Caco-2 (cell line): ENCODE results near the gene SPATA2L. TPM values are rescaled to one million over a fixed set of nuclear protein-coding genes. Genes with fewer than 3 reads are reported as not detected.
"Not testable (repeated sequence)": the region's sequence is repeated elsewhere in the genome, so short reads cannot be mapped to it uniquely, and the experiment has no call there.

Experiments used
- BruUV-seq: library from RNA; stranded (reverse); fragments of 400-500 nt; replicated peaks from 2 replicates; lab custom pipeline; 2021; lab: Mats Ljungman, UMichigan
- CTCF ChIA-PET: fragments of 300-600 bp; sonication (Branson Sonifier 250); formaldehyde crosslinking; loops from one replicate; lab custom pipeline; 2022; ENCODE audit warnings: antibody characterized with exemption; lab: Charles Lee
- POLR2A ChIA-PET: fragments of 300-600 bp; sonication (Branson Sonifier 250); formaldehyde crosslinking; loops from one replicate; lab custom pipeline; 2022; ENCODE audit warnings: antibody characterized with exemption; lab: Charles Lee
- DNase-seq, 2 experiments: peaks; one replicate each; pipeline versions ENCODE4 v3.0.0 to v3.0.0-alpha.2; 2020 to 2022
- H3K27me3 ChIP-seq: replicated peaks from 2 replicates; pipeline ENCODE4 v1.6.0; 2011; ENCODE audit warnings: low read length; ENCODE audit not compliant: control insufficient read depth, insufficient read depth
- H3K36me3 ChIP-seq: 2 replicates; pipeline ENCODE4 v1.5.1; 2011; ENCODE audit warnings: low read length; ENCODE audit not compliant: control insufficient read depth, insufficient read depth
- H3K4me1 ChIP-seq: fragments of 250-450 bp; sonication (Bioruptor Pico); 2 replicates; pipeline ENCODE4 v1.5.1; 2020; ENCODE audit warnings: mild to moderate bottlenecking
- H3K4me3 ChIP-seq: 2 replicates; pipeline ENCODE4 v1.5.1; 2011; ENCODE audit warnings: low read depth, mild to moderate bottlenecking, control low read depth, low read length
- H3K9me3 ChIP-seq: fragments of 250-450 bp; sonication (Bioruptor Pico); 2 replicates; pipeline ENCODE4 v1.5.1; 2020; ENCODE audit warnings: mild to moderate bottlenecking, moderate library complexity
- H3K27ac Mint-ChIP-seq: one replicate; pipeline ENCODE4 v1.8.0; 2022; ENCODE audit warnings: mixed read lengths; ENCODE audit not compliant: unreplicated experiment
- H3K27me3 Mint-ChIP-seq: one replicate; pipeline ENCODE4 v1.8.0; 2022; ENCODE audit warnings: mixed read lengths; ENCODE audit not compliant: insufficient read depth, unreplicated experiment
- H3K36me3 Mint-ChIP-seq: one replicate; pipeline ENCODE4 v1.8.0; 2022; ENCODE audit warnings: mild to moderate bottlenecking, mixed read lengths; ENCODE audit not compliant: insufficient read depth, unreplicated experiment
- H3K4me1 Mint-ChIP-seq: one replicate; pipeline ENCODE4 v1.8.0; 2022; ENCODE audit warnings: low read depth, mixed read lengths; ENCODE audit not compliant: unreplicated experiment
- H3K4me3 Mint-ChIP-seq: one replicate; pipeline ENCODE4 v1.8.0; 2022; ENCODE audit warnings: mild to moderate bottlenecking, moderate library complexity, mixed read lengths; ENCODE audit not compliant: unreplicated experiment
- H3K9me3 Mint-ChIP-seq: one replicate; pipeline ENCODE4 v1.8.0; 2022; ENCODE audit warnings: mixed read lengths; ENCODE audit not compliant: unreplicated experiment
- intact Hi-C: fragments of 100-400 bp; cut with micrococcal nuclease; formaldehyde crosslinking; loops from one replicate; pipeline ENCODE4 v1.10.0; 2022; ENCODE audit not compliant: unreplicated experiment
- total RNA-seq: library from RNA; stranded (reverse); gene quantifications from 2 replicates; pipeline ENCODE4 v1.2.3, GENCODE V29; 2022
- TF ChIP-seq, protein P1 (sequence below), 2 experiments: fragments of 200-600 bp in 1 of 2; IDR thresholded peaks; 1 replicate in 1 of 2; 2 replicates in 1 of 2; pipeline versions ENCODE4 v1.5.1 to v1.8.0; 2011 to 2022; ENCODE audit warnings: antibody characterized with exemption in 1 of 2, control low read depth in 1 of 2, inconsistent platforms in 1 of 2, low read depth in 1 of 2, low read length in 1 of 2, mild to moderate bottlenecking in 1 of 2, moderate library complexity in 1 of 2; ENCODE audit not compliant: insufficient read depth in 1 of 2, severe bottlenecking in 1 of 2, unreplicated experiment in 1 of 2

SPATA2L gene
- total RNA-seq, 1 experiment from 2014 or later, result 16.4 TPM

DNA sequence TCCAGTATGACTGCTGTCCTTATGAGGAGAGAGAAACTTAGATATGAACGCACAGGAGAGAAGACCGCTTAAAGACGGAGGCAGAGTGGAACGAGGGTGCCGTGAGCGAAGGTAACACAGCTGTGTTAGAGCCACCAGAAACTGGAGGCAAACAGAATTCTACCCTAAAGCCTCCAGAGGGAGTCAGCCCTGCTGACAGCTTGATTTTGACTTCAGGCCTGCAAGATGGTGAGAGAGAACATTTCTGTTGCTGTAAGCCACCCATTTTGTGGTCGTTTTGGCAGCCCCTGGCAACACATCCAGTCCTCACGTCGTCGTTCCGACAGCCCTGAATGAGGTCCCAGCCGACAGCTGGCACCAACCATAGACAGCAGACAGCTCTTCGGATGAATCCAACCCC lies 2.8 kb upstream of the SPATA2L start:
- Mint-ChIP-seq H3K27ac (no peak overlapping the region), H3K27me3 (no peaks in the 10 kb centered on the region), H3K4me1 (peaks cover 2% of the 10 kb centered on the region), H3K9me3 (no peaks in the 10 kb centered on the region), H3K4me3 (no peak overlapping the region), H3K36me3 (peaks cover 28% of the 10 kb centered on the region)
- H3K27me3 ChIP-seq, result no peaks in the 10 kb centered on the region
- ChIA-PET CTCF (interaction anchor here (0.9 kb wide), 1 partner anchor 157 kb away, joined by 4 read pairs; no protein-coding TSS in a partner anchor), POLR2A (interaction anchor here (0.7 kb wide), 1 partner anchor 68 kb away, joined by 9 read pairs; no protein-coding TSS in a partner anchor)
- H3K36me3 ChIP-seq, result no peaks in the 10 kb centered on the region
- no peak for DNase-seq
- intact Hi-C loops, result loop anchor here (5.0 kb wide), 1 partner anchor 47 kb away; the partner anchor contains the start of genes CHMP1A and SPATA33
- no TSS peak for BruUV-seq
- H3K4me1 ChIP-seq, result peaks cover 4% of the 10 kb centered on the region; the same call in 1 of the 2 replicates
- H3K4me3 ChIP-seq, result no peak overlapping the region
- TF ChIP-seq, protein P1, sequence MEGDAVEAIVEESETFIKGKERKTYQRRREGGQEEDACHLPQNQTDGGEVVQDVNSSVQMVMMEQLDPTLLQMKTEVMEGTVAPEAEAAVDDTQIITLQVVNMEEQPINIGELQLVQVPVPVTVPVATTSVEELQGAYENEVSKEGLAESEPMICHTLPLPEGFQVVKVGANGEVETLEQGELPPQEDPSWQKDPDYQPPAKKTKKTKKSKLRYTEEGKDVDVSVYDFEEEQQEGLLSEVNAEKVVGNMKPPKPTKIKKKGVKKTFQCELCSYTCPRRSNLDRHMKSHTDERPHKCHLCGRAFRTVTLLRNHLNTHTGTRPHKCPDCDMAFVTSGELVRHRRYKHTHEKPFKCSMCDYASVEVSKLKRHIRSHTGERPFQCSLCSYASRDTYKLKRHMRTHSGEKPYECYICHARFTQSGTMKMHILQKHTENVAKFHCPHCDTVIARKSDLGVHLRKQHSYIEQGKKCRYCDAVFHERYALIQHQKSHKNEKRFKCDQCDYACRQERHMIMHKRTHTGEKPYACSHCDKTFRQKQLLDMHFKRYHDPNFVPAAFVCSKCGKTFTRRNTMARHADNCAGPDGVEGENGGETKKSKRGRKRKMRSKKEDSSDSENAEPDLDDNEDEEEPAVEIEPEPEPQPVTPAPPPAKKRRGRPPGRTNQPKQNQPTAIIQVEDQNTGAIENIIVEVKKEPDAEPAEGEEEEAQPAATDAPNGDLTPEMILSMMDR (IDR thresholded peaks at IDR 0.05; ENCODE audit: insufficient read depth in 1 of 2, low read depth in 1 of 2, low read length in 1 of 2, severe bottlenecking in 1 of 2, unreplicated experiment in 1 of 2), result peak in 1 of 2 experiments; percentile 4
- H3K9me3 ChIP-seq, result no peaks in the 10 kb centered on the region

DNA sequence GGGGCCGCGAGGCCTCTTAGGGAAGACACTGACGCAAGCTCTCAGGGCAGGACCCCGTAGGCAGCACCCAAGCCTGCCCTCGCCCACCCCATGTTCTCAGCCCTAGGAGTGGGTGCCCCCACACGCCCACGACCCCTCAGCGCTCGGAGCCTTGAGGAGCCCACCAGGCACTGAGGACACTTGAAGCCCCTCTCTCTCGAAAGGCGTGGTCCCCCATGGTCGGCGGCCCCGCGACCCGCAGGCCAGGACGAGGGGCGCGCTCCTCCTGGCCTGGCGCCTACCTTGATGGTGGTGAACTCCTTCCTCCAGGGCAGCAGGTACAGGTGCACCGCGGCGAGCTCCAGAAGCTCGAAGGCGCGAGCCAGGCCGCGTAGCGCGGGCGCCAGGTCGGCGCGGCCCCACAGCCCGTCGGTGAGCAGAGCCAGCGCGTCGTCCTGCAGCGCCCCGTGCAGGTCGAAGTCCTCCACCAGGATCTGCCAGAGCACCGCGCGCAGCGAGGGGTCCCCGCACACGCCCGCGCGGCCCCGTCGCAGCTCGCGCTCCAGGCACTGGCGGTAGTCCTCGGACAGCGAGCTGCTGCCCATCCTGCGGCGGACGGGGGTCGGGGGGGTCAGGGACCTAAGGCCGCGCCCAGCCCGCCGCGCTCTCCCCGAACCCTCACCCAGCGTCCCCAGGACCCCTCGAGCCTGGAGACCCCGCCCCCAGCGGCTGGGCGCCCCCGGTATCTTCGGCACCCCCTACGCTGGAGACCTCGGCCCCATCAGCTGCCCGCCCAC lies 668 bp downstream of the SPATA2L start:
- POLR2A ChIA-PET, result interaction anchor here (0.5 to 1.7 kb wide), 6 partner anchors 11 to 173 kb away, joined by 3 to 14 read pairs (median 4); partner anchors contain the start of genes CDK10, TCF25 and VPS9D1
- CTCF ChIA-PET, result interaction anchor here (0.6 to 2.7 kb wide), 27 partner anchors 9 to 937 kb away, joined by 3 to 24 read pairs (median 5); partner anchors contain the start of genes CDK10, FANCA, MC1R and TCF25
- Mint-ChIP-seq H3K4me1 (peaks cover 7% of the 10 kb centered on the region), H3K4me3 (peak overlapping the region; percentile 83), H3K27me3 (no peaks in the 10 kb centered on the region), H3K36me3 (peaks cover 57% of the 10 kb centered on the region), H3K9me3 (no peaks in the 10 kb centered on the region), H3K27ac (peak overlapping the region; percentile 77)
- TSS peak; percentile 46 for BruUV-seq
- no peaks in the 10 kb centered on the region for H3K36me3 ChIP-seq
- H3K27me3 ChIP-seq, result no peaks in the 10 kb centered on the region
- DNase-seq, result peak; percentile 73 to 75
- no peaks in the 10 kb centered on the region for H3K9me3 ChIP-seq
- intact Hi-C loops, result loop anchor here (1.0 to 5.0 kb wide), 5 partner anchors 10 to 160 kb away; partner anchors contain the start of genes CHMP1A and SPATA33
- TF ChIP-seq, protein P1 (IDR thresholded peaks at IDR 0.05; ENCODE audit: insufficient read depth in 1 of 2, low read depth in 1 of 2, low read length in 1 of 2, severe bottlenecking in 1 of 2, unreplicated experiment in 1 of 2), result peak in 1 of 2 experiments; percentile 39
- H3K4me1 ChIP-seq, result peaks cover 4% of the 10 kb centered on the region; the same call in 1 of the 2 replicates
- H3K4me3 ChIP-seq, result peak overlapping the region; percentile 87

DNA sequence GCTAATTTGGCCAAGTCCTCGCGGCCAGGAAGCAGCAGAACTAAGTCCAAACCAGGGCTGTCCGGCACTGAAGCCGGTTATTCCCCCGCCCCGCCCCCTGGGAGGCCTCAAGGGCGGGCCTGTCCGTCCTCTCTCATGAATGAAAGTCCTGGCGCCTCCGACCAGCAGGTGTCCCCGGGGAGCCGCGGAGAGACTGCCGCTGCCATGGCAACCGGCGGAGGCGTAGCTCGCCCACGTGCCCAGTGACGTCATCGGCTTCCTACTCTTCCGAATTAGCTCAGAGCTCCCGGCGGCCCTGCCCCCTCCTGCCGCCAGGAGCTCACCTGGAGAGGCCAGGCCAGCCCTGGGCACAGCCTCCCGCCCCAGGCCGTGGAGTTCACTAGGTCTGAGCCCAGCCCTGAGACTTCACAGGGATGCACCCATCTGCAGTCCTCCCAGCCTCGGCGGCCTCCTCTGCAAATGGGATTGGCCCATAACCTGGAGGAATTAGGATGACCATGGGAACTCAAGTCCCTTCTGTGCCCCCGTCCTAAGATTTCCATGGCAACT lies 1.3 kb downstream of the SPATA2L start:
- Mint-ChIP-seq H3K27ac (peak overlapping the region; percentile 77), H3K4me3 (peak overlapping the region; percentile 83), H3K4me1 (peaks cover 7% of the 10 kb centered on the region), H3K36me3 (peaks cover 64% of the 10 kb centered on the region), H3K9me3 (no peaks in the 10 kb centered on the region), H3K27me3 (no peaks in the 10 kb centered on the region)
- TF ChIP-seq, protein P1 (IDR thresholded peaks at IDR 0.05; ENCODE audit: insufficient read depth in 1 of 2, low read depth in 1 of 2, low read length in 1 of 2, severe bottlenecking in 1 of 2, unreplicated experiment in 1 of 2), result peak; percentile 88 to 89
- intact Hi-C loops, result loop anchor here (1.0 to 5.0 kb wide), 4 partner anchors 13 to 161 kb away; partner anchors contain the start of genes CHMP1A and SPATA33
- CTCF ChIA-PET, result interaction anchor here (0.6 to 2.7 kb wide), 20 partner anchors 9 to 218 kb away, joined by 3 to 24 read pairs (median 4); partner anchors contain the start of genes CDK10, FANCA, MC1R and TCF25
- peaks cover 4% of the 10 kb centered on the region; the same call in 1 of the 2 replicates for H3K4me1 ChIP-seq
- H3K27me3 ChIP-seq, result no peaks in the 10 kb centered on the region
- no TSS peak for BruUV-seq
- DNase-seq, result peak; percentile 100
- H3K36me3 ChIP-seq, result no peaks in the 10 kb centered on the region
- no peaks in the 10 kb centered on the region for H3K9me3 ChIP-seq
- peak overlapping the region; percentile 87 for H3K4me3 ChIP-seq
- POLR2A ChIA-PET, result interaction anchor here (0.5 to 1.7 kb wide), 5 partner anchors 12 to 173 kb away, joined by 4 to 14 read pairs (median 5); partner anchors contain the start of genes CDK10, TCF25 and VPS9D1

DNA sequence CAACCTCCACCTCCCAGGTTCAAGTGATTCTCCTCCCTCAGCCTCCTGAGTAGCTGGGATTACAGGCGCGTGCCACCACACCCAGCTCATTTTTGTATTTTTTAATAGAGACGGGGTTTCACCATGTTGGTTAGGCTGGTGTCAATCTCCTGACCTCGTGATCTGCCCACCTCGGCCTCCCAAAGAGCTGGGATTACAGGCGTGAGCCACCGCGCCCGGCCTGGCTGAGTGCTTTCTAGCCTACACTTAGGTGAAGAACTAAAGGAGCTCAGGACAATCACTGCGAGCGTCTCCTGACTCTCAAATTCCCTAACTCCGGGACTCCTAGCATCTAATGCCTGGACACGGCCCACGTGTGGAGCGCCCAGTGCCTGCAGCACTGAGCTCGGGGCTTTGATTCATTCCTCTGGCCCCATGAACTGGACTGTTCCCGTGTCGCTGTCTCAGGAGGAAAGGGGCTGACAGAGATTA lies 1.8 kb downstream of the SPATA2L start:
- H3K36me3 Mint-ChIP-seq, result peaks cover 69% of the 10 kb centered on the region
- BruUV-seq, H3K4me3 ChIP-seq: not testable (repeated sequence)

More for the DNA sequence above, 1.8 kb downstream of the SPATA2L start:
- not testable (repeated sequence) for H3K9me3 Mint-ChIP-seq, H3K27me3 ChIP-seq, DNase-seq, H3K4me1 Mint-ChIP-seq, H3K36me3 ChIP-seq, H3K9me3 ChIP-seq, H3K27me3 Mint-ChIP-seq, H3K4me1 ChIP-seq
- ChIA-PET CTCF (interaction anchor here (0.6 to 2.7 kb wide), 18 partner anchors 10 to 218 kb away, joined by 3 to 24 read pairs (median 5); partner anchors contain the start of genes CDK10, FANCA, MC1R and TCF25), POLR2A (interaction anchor here (0.5 to 1.7 kb wide), 4 partner anchors 12 to 174 kb away, joined by 4 to 14 read pairs (median 8); partner anchors contain the start of genes CDK10 and TCF25)
- intact Hi-C loops, result loop anchor here (1.0 to 5.0 kb wide), 4 partner anchors 12 to 162 kb away; partner anchors contain the start of genes CHMP1A and SPATA33
- Mint-ChIP-seq H3K4me3 (peak overlapping the region; percentile 83), H3K27ac (peak overlapping the region; percentile 77)
